Measurements from ENCODE around the gene NBPF26.
"Not testable (repeated sequence)": the region's sequence is repeated elsewhere in the genome, so short reads cannot be mapped to it uniquely, and the experiment has no call there.

NBPF26 gene

DNA sequence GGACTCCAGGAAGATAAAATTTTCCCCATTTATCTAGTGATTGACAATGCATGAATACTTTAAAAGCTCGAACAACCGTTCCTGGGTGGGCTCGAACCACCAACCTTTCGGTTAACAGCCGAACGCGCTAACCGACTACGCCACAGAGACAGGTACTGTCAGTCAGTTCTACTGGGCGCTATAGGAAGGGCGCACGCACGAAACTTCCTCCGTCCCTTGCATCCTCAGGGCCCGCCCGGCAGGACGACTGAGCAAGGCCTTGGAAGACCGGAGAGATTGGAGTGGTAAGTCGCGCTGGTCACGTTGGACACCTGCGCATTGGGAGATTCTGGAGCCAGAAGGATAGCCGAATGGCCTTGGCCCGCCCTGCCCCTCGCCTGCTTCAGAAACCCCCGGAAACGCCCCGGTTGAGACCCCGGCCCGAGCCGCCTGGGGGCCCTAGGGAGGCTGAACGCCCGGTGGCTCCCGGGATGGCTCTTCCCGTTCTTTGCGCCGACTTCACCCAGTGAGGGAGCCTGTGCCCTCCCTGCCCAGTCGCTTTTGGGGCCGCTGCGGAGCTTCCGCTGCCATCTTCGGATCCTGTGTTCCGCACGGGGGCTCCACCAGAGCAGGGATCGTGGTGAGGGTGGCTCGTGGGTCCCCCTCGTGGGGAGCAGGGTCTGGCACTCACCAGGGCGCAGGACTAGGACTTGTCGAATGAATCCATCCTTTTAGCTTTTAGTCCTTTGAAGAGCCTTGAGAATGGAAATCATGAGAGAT, 120.6 kb downstream of the NBPF26 start:
- TF ChIP-seq, protein P1, sequence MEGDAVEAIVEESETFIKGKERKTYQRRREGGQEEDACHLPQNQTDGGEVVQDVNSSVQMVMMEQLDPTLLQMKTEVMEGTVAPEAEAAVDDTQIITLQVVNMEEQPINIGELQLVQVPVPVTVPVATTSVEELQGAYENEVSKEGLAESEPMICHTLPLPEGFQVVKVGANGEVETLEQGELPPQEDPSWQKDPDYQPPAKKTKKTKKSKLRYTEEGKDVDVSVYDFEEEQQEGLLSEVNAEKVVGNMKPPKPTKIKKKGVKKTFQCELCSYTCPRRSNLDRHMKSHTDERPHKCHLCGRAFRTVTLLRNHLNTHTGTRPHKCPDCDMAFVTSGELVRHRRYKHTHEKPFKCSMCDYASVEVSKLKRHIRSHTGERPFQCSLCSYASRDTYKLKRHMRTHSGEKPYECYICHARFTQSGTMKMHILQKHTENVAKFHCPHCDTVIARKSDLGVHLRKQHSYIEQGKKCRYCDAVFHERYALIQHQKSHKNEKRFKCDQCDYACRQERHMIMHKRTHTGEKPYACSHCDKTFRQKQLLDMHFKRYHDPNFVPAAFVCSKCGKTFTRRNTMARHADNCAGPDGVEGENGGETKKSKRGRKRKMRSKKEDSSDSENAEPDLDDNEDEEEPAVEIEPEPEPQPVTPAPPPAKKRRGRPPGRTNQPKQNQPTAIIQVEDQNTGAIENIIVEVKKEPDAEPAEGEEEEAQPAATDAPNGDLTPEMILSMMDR (IDR thresholded peaks at IDR 0.05; ENCODE audit: low read depth, low read length), result peak; percentile 27
- H3K4me3 ChIP-seq (replicated peaks in 1 of 2; ENCODE audit: low read depth in 2 of 2, low read length in 2 of 2), result peak overlapping the region; percentile 49 to 52
- peak; percentile 71 to 81 for DNase-seq (ENCODE audit: low read depth in 2 of 2)

DNA sequence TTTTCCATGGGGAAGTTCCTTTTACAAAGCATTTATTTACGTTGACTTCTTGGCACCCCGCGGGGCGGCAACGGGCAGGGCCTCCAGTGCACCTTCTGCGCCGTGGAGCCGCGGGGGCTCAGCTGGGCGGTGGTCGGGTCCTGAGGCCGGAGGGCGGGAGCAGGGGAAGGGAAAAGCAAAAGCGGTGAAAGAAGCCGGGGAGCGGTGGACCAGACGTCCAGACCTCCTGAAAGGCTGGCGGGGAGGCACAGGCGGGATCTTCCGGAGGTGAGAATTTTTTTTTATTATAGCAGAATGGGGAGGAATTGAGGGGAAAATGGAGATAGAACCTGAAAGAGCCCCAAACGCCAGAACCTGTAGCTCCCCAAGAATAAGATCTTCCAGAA, 121.2 kb downstream of the NBPF26 start:
- DNase-seq (ENCODE audit: low read depth in 2 of 2), result not testable (repeated sequence)
- H3K4me3 ChIP-seq (replicated peaks in 1 of 2; ENCODE audit: low read depth in 2 of 2, low read length in 2 of 2), result peak overlapping the region in 1 of 2 donors; percentile 52

DNA sequence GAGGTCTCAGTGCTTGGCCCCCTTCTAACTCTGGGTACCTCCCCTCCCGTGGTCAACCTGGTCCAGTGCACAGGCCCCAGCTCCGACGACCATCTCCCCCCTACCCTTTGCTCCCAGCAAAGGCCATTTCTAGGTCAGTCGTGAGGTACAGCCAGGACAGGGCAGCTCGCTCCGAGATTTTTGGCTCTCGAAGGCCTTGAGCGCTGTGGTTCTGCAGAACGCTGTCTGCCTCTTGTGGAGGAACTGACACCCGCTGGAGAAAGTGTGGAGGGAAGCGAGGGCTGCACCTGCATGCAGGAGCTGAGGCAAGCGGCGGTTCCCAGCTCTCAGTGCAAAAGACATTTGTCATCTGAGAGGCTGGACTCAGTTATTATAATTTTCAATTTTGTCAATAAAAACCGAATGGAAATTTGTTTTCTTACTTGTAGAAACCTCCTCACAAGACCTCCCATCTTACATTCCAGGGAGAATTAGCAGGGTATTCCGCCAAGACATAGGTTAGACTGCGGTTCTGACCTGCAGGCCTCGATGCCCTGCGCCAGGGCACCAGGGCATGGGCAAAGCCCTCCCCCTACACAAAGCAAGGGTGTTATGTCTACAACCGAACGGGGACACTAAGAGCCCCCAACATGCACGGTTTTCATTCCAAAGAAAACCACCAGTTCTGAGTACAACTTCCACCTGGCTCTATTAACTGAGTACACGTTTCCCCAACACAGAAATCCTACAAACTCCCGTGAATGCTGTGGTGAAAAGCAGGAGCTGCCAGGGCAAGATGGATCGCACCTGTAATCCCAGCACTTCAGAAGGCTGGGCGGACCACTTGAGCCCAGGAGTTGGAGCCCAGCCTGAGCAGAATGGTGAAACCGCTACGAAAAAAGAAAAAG, 125.9 kb downstream of the NBPF26 start:
- DNase-seq (ENCODE audit: low read depth in 2 of 2), result not testable (repeated sequence)

DNA sequence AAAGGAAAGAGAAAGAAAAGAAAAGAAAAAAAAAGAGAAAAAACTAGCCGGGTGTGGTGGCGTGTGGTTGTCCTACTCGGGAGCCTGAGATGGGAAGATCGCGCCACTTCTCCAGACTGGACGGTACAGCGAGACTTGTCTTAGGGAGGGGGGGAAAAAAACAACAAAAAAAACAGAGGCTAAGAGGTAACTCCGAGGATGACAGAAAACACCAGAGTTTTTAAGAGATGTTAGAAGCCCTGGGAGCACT, 126.5 kb downstream of the NBPF26 start:
- peak; percentile 62 to 71 for DNase-seq (ENCODE audit: low read depth in 2 of 2)
- peak overlapping the region in 1 of 2 donors; percentile 39 for H3K4me3 ChIP-seq (replicated peaks in 1 of 2; ENCODE audit: low read depth in 2 of 2, low read length in 2 of 2)

More for the DNA sequence above, 125.9 kb downstream of the NBPF26 start:
- H3K4me3 ChIP-seq (replicated peaks in 1 of 2; ENCODE audit: low read depth in 2 of 2, low read length in 2 of 2), result not testable (repeated sequence)

DNA sequence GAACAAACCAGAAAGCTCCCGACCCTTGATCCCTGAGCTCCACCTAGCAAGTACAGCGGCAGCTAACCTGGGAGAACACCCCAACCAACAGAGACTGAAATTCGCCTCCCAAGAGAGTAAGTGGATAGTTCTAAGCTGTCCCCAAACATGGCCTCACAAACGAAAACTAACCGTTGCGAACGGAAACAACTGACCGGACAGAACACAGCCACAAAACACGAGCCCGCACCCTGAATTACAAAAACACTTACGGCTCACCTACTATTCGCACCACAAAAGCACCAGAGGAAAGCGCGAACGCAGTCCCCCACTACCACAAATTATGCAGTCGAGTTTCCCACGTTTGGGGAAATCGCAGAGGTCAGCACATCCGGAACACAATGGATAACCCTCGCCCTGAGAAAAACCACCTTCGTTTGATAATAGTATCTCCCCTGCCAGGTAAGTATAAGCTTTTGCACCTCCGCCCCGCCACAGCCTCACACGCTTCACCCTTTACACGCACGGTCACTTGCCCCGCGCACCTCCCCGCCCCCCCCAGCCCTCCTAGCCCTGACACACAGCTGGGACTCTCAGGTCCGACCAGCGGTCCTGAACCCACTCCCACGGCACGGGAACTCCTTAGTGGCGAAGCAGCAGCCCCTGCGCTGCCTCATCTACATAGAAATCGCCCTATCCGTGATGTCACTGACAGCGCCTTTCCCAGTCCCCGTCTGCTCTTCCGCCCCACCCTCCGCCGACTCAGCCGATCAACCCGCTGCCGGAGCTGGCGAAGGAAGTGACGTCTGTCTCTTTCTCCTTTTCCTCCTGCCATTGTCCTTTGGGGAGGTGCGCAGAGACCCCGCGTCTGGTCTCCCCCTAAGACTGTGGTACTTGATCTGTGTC, 127.0 kb downstream of the NBPF26 start:
- peak; percentile 96 to 99 for DNase-seq (ENCODE audit: low read depth in 2 of 2)
- peak overlapping the region; percentile 26 to 39 for H3K4me3 ChIP-seq (replicated peaks in 1 of 2; ENCODE audit: low read depth in 2 of 2, low read length in 2 of 2)

DNA sequence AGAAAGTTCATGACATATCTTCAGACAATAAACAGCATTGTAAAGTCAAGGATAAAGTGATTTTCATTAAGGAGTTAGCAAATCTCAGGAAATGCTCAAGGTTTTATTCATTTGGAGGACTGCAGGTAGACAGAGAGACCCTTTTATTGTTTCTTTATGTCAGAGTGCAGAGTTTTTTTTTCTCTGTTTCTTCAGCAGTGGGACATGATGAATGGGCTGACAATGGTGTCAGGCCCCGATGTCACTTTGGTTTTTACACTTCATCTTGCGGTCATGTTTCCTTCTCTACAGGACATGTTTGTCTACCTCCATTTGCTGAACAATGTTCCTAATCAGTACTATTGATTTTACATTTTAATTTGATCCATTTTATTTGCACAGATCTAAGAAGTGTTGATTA, 134.4 kb downstream of the NBPF26 start:
- DNase-seq (ENCODE audit: low read depth in 2 of 2); H3K4me3 ChIP-seq (replicated peaks in 1 of 2; ENCODE audit: low read depth in 2 of 2, low read length in 2 of 2): not testable (repeated sequence)

DNA sequence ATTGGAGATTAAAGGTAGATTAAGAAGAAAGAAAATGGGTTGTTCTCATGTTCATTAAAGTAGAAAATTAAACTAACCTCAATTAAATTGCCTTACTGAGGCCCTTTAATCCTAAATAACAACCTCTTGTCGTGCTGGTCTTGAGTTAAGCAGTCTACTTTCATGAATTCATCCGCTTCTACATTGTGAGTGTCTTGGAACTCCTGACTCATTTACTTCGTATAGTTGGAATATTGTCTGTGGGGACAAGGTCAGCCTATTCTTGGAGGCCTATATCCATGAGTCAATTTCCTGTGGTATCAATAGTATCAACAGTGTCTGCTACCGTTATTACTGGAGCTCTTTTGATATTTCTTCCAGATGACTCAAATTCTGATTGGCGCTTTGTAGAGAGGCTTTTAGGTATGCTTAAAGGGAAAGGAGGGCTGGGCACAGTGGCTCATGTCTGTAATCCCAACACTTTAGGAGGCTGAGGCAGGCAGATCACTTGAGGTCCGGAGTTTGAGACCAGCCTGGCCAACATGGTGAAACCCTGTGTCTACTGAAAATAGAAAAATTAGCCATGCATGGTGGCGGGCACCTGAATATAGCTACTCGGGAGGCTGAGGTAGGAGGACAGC, 136.0 kb downstream of the NBPF26 start:
- peak; percentile 2 to 71 for DNase-seq (ENCODE audit: low read depth in 2 of 2)
- not testable (repeated sequence) for H3K4me3 ChIP-seq (replicated peaks in 1 of 2; ENCODE audit: low read depth in 2 of 2, low read length in 2 of 2)

DNA sequence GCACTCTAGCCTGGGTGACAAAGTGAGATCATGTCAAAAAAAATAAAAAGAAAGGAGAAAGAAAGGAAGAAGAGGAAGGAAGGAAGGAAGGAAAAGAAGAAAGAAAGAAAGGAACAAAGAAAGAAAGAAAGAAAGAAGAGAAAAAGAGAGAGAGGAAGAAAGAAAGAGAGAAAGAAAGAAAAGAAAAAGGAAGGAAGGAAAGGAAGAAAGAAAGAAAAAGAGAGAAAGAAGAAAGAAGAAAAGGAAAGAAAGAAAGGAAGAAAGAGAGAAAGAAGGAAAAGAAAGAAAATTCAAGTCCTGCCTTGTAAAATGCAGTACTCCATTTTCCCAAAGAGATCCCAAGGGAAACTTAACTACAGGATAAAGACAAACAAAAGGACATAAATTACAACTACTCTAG, 154.5 kb downstream of the NBPF26 start:
- not testable (repeated sequence) for H3K4me3 ChIP-seq (replicated peaks in 1 of 2; ENCODE audit: low read depth in 2 of 2, low read length in 2 of 2); DNase-seq (ENCODE audit: low read depth in 2 of 2)

DNA sequence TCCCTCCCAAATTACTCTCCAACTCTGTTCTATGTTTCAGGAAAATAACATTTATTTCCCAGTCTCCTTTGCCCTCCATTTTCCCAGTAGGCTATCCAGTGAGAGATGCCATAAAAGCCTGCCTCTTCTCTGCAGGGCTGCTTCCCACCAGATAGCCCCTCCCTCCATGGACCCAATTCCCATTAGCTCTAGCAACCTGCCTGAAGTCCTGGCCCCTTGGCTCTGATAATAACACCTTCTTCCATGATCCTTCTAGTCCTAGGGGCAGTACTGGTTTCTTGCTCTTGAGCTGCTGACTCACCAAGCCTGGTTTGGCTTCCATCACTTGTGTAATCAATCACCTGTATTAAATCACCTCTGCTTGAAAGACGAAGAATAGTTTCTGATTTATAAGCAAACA, 156.3 kb downstream of the NBPF26 start:
- not testable (repeated sequence) for H3K4me3 ChIP-seq (replicated peaks in 1 of 2; ENCODE audit: low read depth in 2 of 2, low read length in 2 of 2); DNase-seq (ENCODE audit: low read depth in 2 of 2)

DNA sequence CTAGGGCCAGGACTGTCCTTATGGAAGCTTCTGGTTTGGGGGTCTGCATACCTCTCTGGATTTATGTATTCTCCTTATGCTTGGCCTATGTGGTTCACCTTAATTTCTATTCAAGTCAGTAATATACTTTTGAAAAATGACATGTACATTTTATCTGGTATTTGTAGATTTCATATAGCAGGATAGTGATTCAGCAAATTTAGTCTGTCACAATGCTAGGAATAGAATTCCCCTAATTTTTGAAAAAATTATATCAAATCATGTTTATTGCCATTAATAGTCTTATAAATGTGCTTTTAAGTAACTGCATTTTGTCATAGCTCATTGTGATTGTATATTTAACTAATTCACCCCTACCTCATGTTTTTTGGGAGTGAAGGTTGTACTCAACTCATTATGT, 158.2 kb downstream of the NBPF26 start:
- H3K4me3 ChIP-seq (replicated peaks in 1 of 2; ENCODE audit: low read depth in 2 of 2, low read length in 2 of 2); DNase-seq (ENCODE audit: low read depth in 2 of 2): not testable (repeated sequence)

All from cardiac fibroblast (primary cell).